DND-41 (cell line): Measurements from ENCODE around the gene GALNT7.
A peak's percentile ranks its signal among the peaks of the same experiment; 100 is the strongest.
"Not testable (repeated sequence)": the region's sequence is repeated elsewhere in the genome, so short reads cannot be mapped to it uniquely, and the experiment has no call there.

Source experiments
- ATAC-seq: fragments of 200-7000 bp; cut with Tn5 transposase; 3 replicates; pipeline ENCODE4 v1.9.1; 2021; ENCODE audit warnings: low read depth; ENCODE audit not compliant: insufficient read depth
- DNase-seq: peaks from one replicate; pipeline ENCODE4 v3.0.0-alpha.2; 2020
- H2AFZ ChIP-seq: 2 replicates; pipeline ENCODE4 v1.6.0; 2012; ENCODE audit warnings: low read depth, low read length
- H3K27ac ChIP-seq: 2 replicates; pipeline ENCODE4 v1.5.1; 2012; ENCODE audit warnings: low read length, inconsistent platforms
- H3K27me3 ChIP-seq: fragments of 200-600 bp; sonication (generic); 2 replicates; pipeline ENCODE4 v1.6.0; 2012; ENCODE audit warnings: low read length, mild to moderate bottlenecking, inconsistent platforms; ENCODE audit not compliant: insufficient read depth, poor library complexity
- H3K36me3 ChIP-seq: 2 replicates; pipeline ENCODE4 v1.5.1; 2012; ENCODE audit warnings: low read length, inconsistent platforms; ENCODE audit not compliant: insufficient read depth
- H3K4me1 ChIP-seq: 2 replicates; pipeline ENCODE4 v1.5.1; 2012; ENCODE audit warnings: mild to moderate bottlenecking, low read length; ENCODE audit not compliant: insufficient read depth
- H3K4me2 ChIP-seq: 2 replicates; pipeline ENCODE4 v1.6.0; 2012; ENCODE audit warnings: mild to moderate bottlenecking, moderate library complexity, low read length, inconsistent platforms; ENCODE audit not compliant: insufficient read depth
- H3K4me3 ChIP-seq, 2 experiments: fragments of 200-600 bp in 1 of 2; shearing (Covaris generic) in 1 of 2; 2 replicates each; pipeline ENCODE4 v1.5.1; 2012 to 2016; ENCODE audit warnings: inconsistent platforms in 2 of 2, low read length in 2 of 2, mild to moderate bottlenecking in 2 of 2, low read depth in 1 of 2, moderate library complexity in 1 of 2
- H3K79me2 ChIP-seq: 2 replicates; pipeline ENCODE4 v1.6.0; 2012; ENCODE audit warnings: low read length, inconsistent platforms; ENCODE audit not compliant: insufficient read depth
- H3K9ac ChIP-seq: 2 replicates; pipeline ENCODE4 v1.6.0; 2012; ENCODE audit warnings: low read depth, mild to moderate bottlenecking, inconsistent platforms, low read length, moderate library complexity
- H3K9me3 ChIP-seq: 2 replicates; pipeline ENCODE4 v1.5.1; 2012; ENCODE audit warnings: low read length, moderate library complexity, mild to moderate bottlenecking, inconsistent platforms; ENCODE audit not compliant: insufficient read depth, severe bottlenecking
- H4K20me1 ChIP-seq: 2 replicates; pipeline ENCODE4 v1.6.0; 2012; ENCODE audit warnings: low read length; ENCODE audit not compliant: insufficient read depth
- CTCF ChIP-seq: IDR thresholded peaks from 2 replicates; pipeline ENCODE4 v1.5.1; 2012; ENCODE audit warnings: borderline replicate concordance, low read length, moderate library complexity, mild to moderate bottlenecking; ENCODE audit not compliant: poor library complexity, severe bottlenecking; ENCODE audit errors: extremely low read depth
- EZH2 ChIP-seq: IDR thresholded peaks from 3 replicates; pipeline ENCODE4 v1.6.1; 2012; ENCODE audit warnings: borderline replicate concordance, low read depth, mild to moderate bottlenecking, moderate library complexity, low read length, inconsistent platforms; ENCODE audit not compliant: severe bottlenecking

Gene GALNT7

GRCh38 chr4:173178144-173178543 is 9.5 kb downstream of the GALNT7 start:
- no peak for TF ChIP-seq CTCF
- TF ChIP-seq EZH2 = no peak
- Histone ChIP-seq H3K27me3 (no peaks in the 10 kb centered on the region), H3K4me1 (peaks cover 34% of the 10 kb centered on the region), H3K9ac (no peak overlapping the region), H3K4me3 (no peak overlapping the region), H3K4me2 (no peak overlapping the region), H4K20me1 (peaks cover 56% of the 10 kb centered on the region), H2AFZ (no peak overlapping the region), H3K79me2 (peaks cover 100% of the 10 kb centered on the region), H3K36me3 (peaks cover 6% of the 10 kb centered on the region; the same call in 1 of the 2 replicates), H3K27ac (no peak overlapping the region), H3K9me3 (no peaks in the 10 kb centered on the region)
- ATAC-seq = no peak
- DNase-seq = no peak

GRCh38 chr4:173181848-173182247 is 13.2 kb downstream of the GALNT7 start:
- ATAC-seq (no peak), DNase-seq (no peak)
- Histone ChIP-seq H3K9ac (no peak overlapping the region), H3K36me3 (peaks cover 7% of the 10 kb centered on the region; the same call in 1 of the 2 replicates), H3K9me3 (no peaks in the 10 kb centered on the region), H3K4me1 (peaks cover 16% of the 10 kb centered on the region), H3K4me2 (no peak overlapping the region), H3K27ac (no peak overlapping the region), H4K20me1 (peaks cover 40% of the 10 kb centered on the region), H3K27me3 (no peaks in the 10 kb centered on the region), H2AFZ (no peak overlapping the region), H3K4me3 (no peak overlapping the region), H3K79me2 (peaks cover 99% of the 10 kb centered on the region)
- TF ChIP-seq CTCF (no peak), EZH2 (no peak)

GRCh38 chr4:173182403-173182802 is 13.8 kb downstream of the GALNT7 start:
- no peaks in the 10 kb centered on the region for H3K27me3 ChIP-seq
- no peak overlapping the region for H2AFZ ChIP-seq
- H3K79me2 ChIP-seq = peaks cover 99% of the 10 kb centered on the region
- H3K36me3 ChIP-seq = peaks cover 7% of the 10 kb centered on the region; the same call in 1 of the 2 replicates
- TF ChIP-seq EZH2 (no peak), CTCF (no peak)
- peaks cover 36% of the 10 kb centered on the region for H4K20me1 ChIP-seq
- H3K4me2 ChIP-seq = no peak overlapping the region
- no peak for DNase-seq
- peaks cover 16% of the 10 kb centered on the region for H3K4me1 ChIP-seq
- ATAC-seq = 0 out of 3 replicates have a peak, but pooled peaks have one; percentile 18
- H3K9ac ChIP-seq = no peak overlapping the region
- no peak overlapping the region for H3K4me3 ChIP-seq
- H3K27ac ChIP-seq = 0 out of 2 replicates have a peak overlapping the region, but pooled peaks have one; percentile 16
- no peaks in the 10 kb centered on the region for H3K9me3 ChIP-seq

- H3K27me3 ChIP-seq, H3K4me1 ChIP-seq: not testable (repeated sequence)
Measured at GRCh38 chr4:173183659-173184247, 15.1 kb downstream of the GALNT7 start.

More at GRCh38 chr4:173183659-173184247, 15.1 kb downstream of the GALNT7 start:
- Histone ChIP-seq H3K79me2 (peaks cover 99% of the 10 kb centered on the region), H3K36me3 (peaks cover 11% of the 10 kb centered on the region), H4K20me1 (peaks cover 40% of the 10 kb centered on the region)
- ATAC-seq, H3K27ac ChIP-seq, H2AFZ ChIP-seq, DNase-seq, H3K4me2 ChIP-seq, H3K4me3 ChIP-seq, H3K9ac ChIP-seq, H3K9me3 ChIP-seq: not testable (repeated sequence)
